NT2/D1 (cell line): ENCODE measurements around the gene ERC2.

Experiments used
- YY1 ChIP-seq: IDR thresholded peaks from 2 replicates; pipeline ENCODE4 v1.6.1; 2011; ENCODE audit not compliant: insufficient read length, insufficient read depth
- ZNF274 ChIP-seq: IDR thresholded peaks from 2 replicates; pipeline ENCODE4 v1.6.1; 2011; ENCODE audit warnings: mild to moderate bottlenecking, low read depth, low read length

DNA sequence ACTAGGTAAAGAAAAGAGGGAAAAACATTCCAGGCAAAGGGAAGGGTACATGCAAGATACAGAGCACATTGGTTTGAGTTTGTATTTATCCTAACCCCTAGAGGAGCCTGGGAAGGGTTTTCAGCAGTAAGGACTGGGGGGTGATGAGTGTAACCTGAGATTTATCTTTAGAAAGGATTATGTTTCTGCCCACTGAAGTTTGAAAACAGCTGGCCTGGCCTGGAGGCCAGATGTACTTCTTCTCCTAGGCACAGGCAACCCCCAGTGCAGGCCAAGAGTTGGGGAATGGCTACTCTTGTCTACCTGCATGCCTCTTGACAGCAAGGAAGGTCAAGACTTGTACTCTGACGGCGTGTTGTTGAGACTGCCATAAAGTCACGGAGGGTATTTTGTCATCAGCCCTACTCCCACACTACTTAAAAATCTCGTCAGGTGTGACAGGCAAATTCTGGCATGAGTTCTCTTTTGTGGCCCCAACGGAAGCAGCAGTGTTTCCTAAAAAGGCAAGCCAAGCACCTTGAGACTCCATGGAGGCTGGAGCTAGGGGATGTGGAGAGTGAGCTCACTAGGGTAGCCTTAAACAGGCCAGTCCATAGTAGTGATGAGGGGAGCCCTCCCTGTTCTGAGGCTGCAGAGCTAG, 739.7 kb downstream of the ERC2 start:
- TF ChIP-seq YY1 (no peak), ZNF274 (no peak)
